Measurements from ENCODE around the gene ADSL.

GRCh38 chr22:40432625-40433024, 86.3 kb downstream of the ADSL start:
- TF ChIP-seq CTCF (conservative IDR thresholded peaks at IDR 0.05 in 1 of 2, IDR thresholded peaks at IDR 0.05 in 1 of 2; ENCODE audit: low read depth in 1 of 2, low read length in 2 of 2) = no peak
- TF ChIP-seq EZH2 (IDR thresholded peaks at IDR 0.05; ENCODE audit: low read length, missing control alignments) = no peak

All from fibroblast of lung (primary cell).